Mucosa of descending colon (tissue), 3 donors: ENCODE results near the gene G6PC1. TPM values are rescaled to one million over a fixed set of nuclear protein-coding genes. Genes with fewer than 3 reads are reported as not detected.
"Not testable (repeated sequence)": the region's sequence is repeated elsewhere in the genome, so short reads cannot be mapped to it uniquely, and the experiment has no call there.

Experiments used
- ATAC-seq: fragments of 200-7000 bp; cut with Tn5 transposase; one replicate; pipeline ENCODE4 v1.9.1; 2020; ENCODE audit warnings: mild to moderate bottlenecking, moderate library complexity
- DNase-seq, 3 donors: peaks; one replicate each; pipeline ENCODE4 v3.0.0-alpha.2; 2020
- H3K36me3 ChIP-seq: fragments of 200-600 bp; one replicate; pipeline ENCODE4 v1.8.0; 2021; ENCODE audit warnings: low read depth, mild to moderate bottlenecking
- H3K4me1 ChIP-seq: fragments of 200-600 bp; one replicate; pipeline ENCODE4 v1.8.0; 2021; ENCODE audit warnings: low read depth, mild to moderate bottlenecking
- H3K4me3 ChIP-seq: fragments of 200-600 bp; one replicate; pipeline ENCODE4 v1.8.0; 2021; ENCODE audit warnings: mild to moderate bottlenecking
- H3K9me3 ChIP-seq: fragments of 200-600 bp; one replicate; pipeline ENCODE4 v1.8.0; 2021; ENCODE audit warnings: mild to moderate bottlenecking
- intact Hi-C, 2 donors: fragments of 100-400 bp; cut with DNase I in 1 of 2; cut with micrococcal nuclease in 1 of 2; formaldehyde crosslinking; loops; one replicate each; pipeline versions ENCODE4 v1.11.0 to v1.11.1; 2022; cut with DNase I, micrococcal nuclease
- total RNA-seq, 3 donors: library from RNA; stranded (reverse); fragmentation: NEBNext Ultra II Directional in 2 of 3; extraction: Animal tissue kit (Norgen Biotek cat#: 25700) in 2 of 3; gene quantifications; one replicate each; pipeline versions ENCODE4 v1.2.1 to v1.2.4, GENCODE V29; 2021 to 2023
- TF ChIP-seq, protein P1 (sequence below): fragments of 200-600 bp; IDR thresholded peaks from one replicate; pipeline ENCODE4 v1.8.0; 2022; ENCODE audit warnings: antibody characterized with exemption, mild to moderate bottlenecking
- donor health status: DM: no; HTN: no; CAD: no; lungs with moderate emphysema.
- donor health status: DM: no; HTN: no; CAD: no.
- donor health status: DM: no; HTN: yes; CAD: no.

G6PC1 gene
- total RNA-seq, 3 donors from 2014 or later = 0.67 TPM; not detected in 2

DNA sequence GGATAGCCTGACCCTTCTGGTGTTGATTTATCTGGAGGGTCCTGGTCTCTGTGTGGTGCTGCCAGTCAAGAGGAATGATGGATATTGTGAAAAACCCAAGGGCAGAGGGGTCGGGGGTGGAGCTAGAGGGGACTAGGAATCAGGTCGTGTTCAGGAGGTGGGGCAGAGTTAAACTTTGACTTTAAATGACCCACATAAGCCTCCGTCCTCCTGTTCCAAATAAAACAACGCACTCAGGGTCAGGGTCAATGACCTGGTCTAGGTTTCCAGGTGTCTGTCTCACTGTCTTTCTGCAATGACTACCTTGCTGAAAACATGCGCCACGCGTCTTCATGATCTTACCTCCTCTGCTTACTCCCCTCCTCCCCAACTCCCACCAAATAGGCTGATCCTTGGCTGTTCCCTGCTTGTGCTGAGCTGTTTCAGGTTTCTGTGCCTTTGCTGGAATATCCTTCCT is 34.9 kb upstream of the G6PC1 start:
- intact Hi-C loops = no loop called here
- peaks cover 4% of the 10 kb centered on the region for H3K9me3 ChIP-seq
- ATAC-seq (no peak), DNase-seq (no peak)
- no peaks in the 10 kb centered on the region for H3K36me3 ChIP-seq
- no peaks in the 10 kb centered on the region for H3K4me1 ChIP-seq
- TF ChIP-seq, protein P1, sequence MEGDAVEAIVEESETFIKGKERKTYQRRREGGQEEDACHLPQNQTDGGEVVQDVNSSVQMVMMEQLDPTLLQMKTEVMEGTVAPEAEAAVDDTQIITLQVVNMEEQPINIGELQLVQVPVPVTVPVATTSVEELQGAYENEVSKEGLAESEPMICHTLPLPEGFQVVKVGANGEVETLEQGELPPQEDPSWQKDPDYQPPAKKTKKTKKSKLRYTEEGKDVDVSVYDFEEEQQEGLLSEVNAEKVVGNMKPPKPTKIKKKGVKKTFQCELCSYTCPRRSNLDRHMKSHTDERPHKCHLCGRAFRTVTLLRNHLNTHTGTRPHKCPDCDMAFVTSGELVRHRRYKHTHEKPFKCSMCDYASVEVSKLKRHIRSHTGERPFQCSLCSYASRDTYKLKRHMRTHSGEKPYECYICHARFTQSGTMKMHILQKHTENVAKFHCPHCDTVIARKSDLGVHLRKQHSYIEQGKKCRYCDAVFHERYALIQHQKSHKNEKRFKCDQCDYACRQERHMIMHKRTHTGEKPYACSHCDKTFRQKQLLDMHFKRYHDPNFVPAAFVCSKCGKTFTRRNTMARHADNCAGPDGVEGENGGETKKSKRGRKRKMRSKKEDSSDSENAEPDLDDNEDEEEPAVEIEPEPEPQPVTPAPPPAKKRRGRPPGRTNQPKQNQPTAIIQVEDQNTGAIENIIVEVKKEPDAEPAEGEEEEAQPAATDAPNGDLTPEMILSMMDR = no peak
- no peak overlapping the region for H3K4me3 ChIP-seq

- TF ChIP-seq, protein P1 = no peak
- H3K36me3 ChIP-seq = no peaks in the 10 kb centered on the region
- intact Hi-C loops = no loop called here
- H3K9me3 ChIP-seq = peaks cover 7% of the 10 kb centered on the region
- ATAC-seq (no peak), DNase-seq (no peak)
- H3K4me3 ChIP-seq = no peak overlapping the region
- no peaks in the 10 kb centered on the region for H3K4me1 ChIP-seq
Measured at GRCh38 chr17:42866216-42866615, 34.4 kb upstream of the G6PC1 start.

GRCh38 chr17:42866631-42867575 is 33.7 kb upstream of the G6PC1 start:
- no peaks in the 10 kb centered on the region for H3K4me1 ChIP-seq
- ATAC-seq = peak; percentile 47
- peaks cover 7% of the 10 kb centered on the region for H3K9me3 ChIP-seq
- DNase-seq = no peak
- TF ChIP-seq, protein P1 = no peak
- intact Hi-C loops = no loop called here
- no peaks in the 10 kb centered on the region for H3K36me3 ChIP-seq
- no peak overlapping the region for H3K4me3 ChIP-seq

- H3K4me3 ChIP-seq, H3K9me3 ChIP-seq, intact Hi-C loops, H3K4me1 ChIP-seq, DNase-seq, ATAC-seq, H3K36me3 ChIP-seq: not testable (repeated sequence)
Measured at GRCh38 chr17:42867694-42868261, 32.8 kb upstream of the G6PC1 start.

DNA sequence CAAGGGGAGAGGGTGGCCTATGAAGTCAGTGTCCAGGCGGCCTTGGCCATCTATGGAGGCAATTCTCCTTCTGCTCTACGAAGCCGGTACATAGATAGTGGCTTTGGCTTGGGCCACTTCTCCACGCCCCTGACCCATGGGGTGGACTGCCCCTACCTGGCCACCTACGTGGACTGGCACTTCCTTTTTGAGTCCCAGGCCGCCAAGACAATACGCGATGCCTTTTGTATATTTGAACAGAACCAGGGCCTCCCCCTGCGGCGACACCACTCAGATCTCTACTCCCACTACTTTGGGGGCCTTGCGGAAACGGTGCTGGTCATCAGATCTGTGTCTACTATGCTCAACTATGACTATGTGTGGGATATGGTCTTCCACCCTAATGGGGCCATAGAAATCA is 32.3 kb upstream of the G6PC1 start:
- intact Hi-C loops = no loop called here
- TF ChIP-seq, protein P1 = no peak
- ATAC-seq = no peak
- Histone ChIP-seq H3K4me1 (no peaks in the 10 kb centered on the region), H3K9me3 (peaks cover 7% of the 10 kb centered on the region), H3K4me3 (no peak overlapping the region), H3K36me3 (no peaks in the 10 kb centered on the region)
- DNase-seq = no peak

DNA sequence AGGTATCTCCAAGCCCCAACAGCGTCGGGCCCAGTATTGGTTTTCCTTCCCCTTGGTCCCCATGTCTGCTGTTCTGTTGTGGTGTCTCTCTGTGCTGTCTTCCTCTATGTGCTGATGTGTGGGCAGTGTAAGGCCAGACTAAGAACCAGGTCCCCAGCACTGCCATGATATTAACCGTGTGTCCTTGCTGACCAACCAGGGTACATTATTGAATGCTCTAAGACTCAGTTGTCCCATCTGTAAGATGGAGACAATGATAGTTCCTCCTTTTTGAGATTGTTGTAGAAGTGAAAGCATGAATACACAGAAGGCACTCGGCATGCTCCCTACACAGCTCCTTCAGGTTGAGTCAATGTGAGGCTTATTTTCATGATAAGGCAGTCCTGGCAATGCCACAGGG is 29.0 kb upstream of the G6PC1 start:
- intact Hi-C loops = no loop called here

More for the DNA sequence above, 29.0 kb upstream of the G6PC1 start:
- TF ChIP-seq, protein P1 = no peak
- peaks cover 7% of the 10 kb centered on the region for H3K9me3 ChIP-seq
- DNase-seq = no peak
- H3K36me3 ChIP-seq = no peaks in the 10 kb centered on the region
- ATAC-seq = no peak
- no peaks in the 10 kb centered on the region for H3K4me1 ChIP-seq
- H3K4me3 ChIP-seq = no peak overlapping the region
